ENCODE data around the gene ARHGEF2.

DNA sequence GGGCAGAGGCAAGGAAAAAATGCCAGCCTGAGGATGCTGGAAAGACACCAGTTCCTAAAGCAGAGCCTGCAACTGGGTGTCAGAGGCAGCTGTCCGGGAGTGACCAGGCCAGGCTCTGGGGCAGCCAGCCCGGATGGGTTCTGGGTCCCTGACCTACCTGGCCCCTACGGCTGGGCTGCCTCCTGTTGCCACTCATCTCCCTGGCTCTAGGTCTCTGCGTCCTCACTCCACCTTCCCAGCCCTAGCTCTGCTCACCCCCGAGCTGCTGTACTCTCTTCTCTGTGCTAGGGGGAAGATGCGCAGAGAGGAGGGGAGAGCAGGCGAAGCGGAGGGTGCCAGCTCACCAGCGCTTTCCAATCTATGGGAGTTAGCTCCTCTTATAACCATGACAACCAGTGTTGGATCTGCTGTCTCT is 9.0 kb downstream of the ARHGEF2 start:
- TF ChIP-seq, protein P1, sequence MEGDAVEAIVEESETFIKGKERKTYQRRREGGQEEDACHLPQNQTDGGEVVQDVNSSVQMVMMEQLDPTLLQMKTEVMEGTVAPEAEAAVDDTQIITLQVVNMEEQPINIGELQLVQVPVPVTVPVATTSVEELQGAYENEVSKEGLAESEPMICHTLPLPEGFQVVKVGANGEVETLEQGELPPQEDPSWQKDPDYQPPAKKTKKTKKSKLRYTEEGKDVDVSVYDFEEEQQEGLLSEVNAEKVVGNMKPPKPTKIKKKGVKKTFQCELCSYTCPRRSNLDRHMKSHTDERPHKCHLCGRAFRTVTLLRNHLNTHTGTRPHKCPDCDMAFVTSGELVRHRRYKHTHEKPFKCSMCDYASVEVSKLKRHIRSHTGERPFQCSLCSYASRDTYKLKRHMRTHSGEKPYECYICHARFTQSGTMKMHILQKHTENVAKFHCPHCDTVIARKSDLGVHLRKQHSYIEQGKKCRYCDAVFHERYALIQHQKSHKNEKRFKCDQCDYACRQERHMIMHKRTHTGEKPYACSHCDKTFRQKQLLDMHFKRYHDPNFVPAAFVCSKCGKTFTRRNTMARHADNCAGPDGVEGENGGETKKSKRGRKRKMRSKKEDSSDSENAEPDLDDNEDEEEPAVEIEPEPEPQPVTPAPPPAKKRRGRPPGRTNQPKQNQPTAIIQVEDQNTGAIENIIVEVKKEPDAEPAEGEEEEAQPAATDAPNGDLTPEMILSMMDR (IDR thresholded peaks at IDR 0.05 in 4 of 5, conservative IDR thresholded peaks at IDR 0.05 in 1 of 5) = no peak
- TF ChIP-seq POLR2A (IDR thresholded peaks at IDR 0.05) = no peak
